ENCODE measurements around the gene NT5C2.
"Not testable (repeated sequence)": the region's sequence is repeated elsewhere in the genome, so short reads cannot be mapped to it uniquely, and the experiment has no call there.

NT5C2 gene

DNA sequence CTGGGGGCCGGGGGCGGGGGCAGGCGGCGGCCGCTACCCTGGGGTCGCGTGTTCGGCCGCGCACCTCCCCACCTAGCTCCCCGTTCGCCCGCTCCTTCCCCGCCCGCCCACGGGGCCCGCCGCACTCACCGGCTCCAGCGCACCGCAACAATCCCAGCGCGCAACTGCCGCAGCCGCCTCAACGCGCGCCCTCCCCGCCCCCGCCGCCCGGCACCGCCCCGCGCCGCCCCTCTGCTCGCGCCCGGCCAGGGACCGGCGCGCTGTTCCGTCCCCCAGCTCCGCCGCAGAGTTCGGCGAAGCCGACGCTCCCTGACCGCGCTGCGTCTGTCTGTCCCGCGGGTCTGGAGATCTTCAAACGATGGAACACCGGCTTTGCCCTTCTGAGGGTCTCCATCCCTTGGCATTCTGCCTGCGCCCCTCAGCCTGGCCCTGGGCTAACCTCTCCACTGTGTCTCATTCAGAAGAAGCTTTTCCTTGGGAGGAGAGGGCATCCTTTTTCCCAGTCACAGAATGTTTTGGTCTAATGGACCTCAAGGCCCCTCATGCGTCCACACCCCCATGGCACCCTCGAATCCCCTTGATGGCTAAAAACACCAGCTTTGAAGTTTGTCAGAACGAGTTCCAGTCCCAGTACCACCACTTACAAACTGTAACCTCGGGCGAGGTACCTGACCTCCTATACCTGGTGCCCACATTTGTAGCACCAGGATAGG, at the start of gene NT5C2:
TSS of gene NT5C2 (minus strand) at position 166 of the 713 bp plus-strand sequence. CDS start 18,314 bp downstream, outside the sequence.
- peak; percentile 77 for DNase-seq

GRCh38 chr10:103241262-103242011, 48.4 kb upstream of the NT5C2 start:
- DNase-seq = no peak

DNA sequence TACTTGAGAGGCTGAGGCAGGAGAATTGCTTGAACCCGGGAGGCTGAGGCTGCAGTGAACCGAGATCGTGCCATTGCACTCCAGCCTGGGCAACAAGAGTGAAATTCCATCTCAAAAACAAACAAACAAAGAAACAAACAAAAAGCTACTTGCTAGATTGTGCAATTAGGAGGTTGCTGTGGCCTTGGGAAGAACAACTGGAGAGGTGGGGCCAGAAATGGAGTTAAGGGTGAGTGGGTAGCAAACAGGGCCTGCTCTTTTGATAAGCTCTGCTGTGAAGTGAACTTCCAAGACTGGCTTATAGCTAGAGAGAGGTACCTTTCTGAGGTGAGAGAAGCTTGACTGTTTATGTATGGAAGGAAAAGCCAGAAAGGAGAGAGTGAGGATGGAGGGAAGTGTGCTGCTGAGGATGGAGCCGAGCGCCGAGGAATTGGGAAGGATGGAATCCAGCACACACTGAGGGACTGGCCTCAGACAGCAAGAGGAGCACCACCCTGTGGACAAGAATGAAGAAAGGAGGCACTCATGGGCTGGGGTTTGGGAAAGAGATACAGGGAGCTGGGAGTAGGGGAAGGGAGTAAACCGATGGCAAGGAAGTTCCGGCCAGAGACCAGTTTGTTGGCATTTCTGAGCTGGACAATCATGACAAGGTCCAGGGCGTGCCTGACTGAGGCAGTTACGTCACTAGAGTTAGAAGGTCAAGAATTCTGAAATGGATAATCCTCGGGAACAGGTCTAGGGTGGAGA, 45.6 kb upstream of the NT5C2 start:
- DNase-seq = no peak

GRCh38 chr10:103235775-103236174, 42.7 kb upstream of the NT5C2 start:
- no peak for DNase-seq

- no peak for DNase-seq
Observed at GRCh38 chr10:103232772-103233488, 39.9 kb upstream of the NT5C2 start.

DNA sequence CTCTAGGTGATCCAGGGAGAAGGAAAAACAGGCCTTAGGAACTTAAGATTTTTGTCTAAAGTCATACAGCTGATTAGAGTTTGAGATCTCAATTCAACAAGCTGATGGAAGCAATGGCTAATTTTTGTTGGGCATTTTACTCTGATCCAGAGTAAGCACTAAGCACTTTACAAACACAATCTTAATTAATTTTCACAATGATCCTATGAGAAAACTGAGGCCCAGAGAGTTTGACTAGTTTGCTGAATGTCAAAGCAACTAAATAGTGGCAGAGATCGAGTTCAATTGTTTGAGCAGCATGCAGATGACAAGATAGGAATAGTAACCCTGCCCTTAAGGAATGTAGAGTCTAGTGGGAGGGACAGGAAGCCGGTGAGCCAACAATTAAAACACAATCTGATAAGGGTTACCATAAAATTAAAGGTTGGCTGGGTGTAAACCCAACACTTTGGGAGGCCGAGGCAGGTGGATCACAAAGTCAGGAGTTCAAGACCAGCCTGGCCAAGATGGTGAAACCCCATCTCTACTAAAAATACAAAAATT, 39.1 kb upstream of the NT5C2 start:
- no peak for DNase-seq

DNA sequence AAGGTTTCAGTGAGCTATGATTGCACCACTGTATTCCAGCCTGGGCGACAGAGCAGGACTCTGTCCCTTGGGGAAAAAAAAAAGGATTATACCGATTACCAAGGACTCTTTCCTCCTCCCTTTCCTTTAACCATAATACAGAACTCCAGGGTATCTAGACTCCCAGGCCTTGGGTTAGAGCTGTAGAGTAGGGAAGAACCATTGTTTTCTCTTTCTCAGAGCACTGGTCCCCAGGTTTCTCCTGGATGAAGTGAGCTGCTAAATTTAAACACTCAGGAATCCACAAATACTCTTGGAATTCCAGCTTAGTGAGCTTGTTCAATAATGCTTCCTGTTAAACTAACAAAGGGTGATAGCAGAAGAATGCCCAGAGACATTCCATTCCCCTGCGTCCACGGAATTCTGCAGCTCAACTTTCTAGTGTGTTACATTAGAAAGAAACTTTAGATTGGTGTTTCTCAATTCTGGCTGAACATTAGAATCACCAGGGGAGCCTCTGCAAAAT, 38.0 kb upstream of the NT5C2 start:
- DNase-seq = no peak

GRCh38 chr10:103227416-103227815, 34.3 kb upstream of the NT5C2 start:
- no peak for DNase-seq

- DNase-seq = no peak
Observed at GRCh38 chr10:103225939-103226338, 32.9 kb upstream of the NT5C2 start.

DNA sequence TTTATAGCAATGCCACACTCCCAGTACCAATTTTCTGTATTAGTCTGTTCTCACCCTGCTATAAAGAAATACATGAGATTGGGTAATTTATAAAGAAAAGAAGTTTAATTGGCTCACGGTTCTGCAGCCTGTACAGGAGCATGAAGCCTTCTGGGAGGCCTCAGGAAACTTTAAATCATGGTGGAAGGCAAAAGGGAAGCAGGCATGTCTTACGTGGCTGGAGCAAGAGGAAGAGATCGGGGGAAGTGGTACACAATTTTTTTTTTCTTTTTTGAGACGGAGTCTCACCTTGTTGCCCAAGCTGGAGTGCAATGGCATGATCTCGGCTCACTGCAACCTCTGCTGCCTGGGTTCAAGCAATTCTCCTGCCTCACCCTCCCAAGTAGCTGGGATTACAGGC, 31.6 kb upstream of the NT5C2 start:
- not testable (repeated sequence) for DNase-seq

DNA sequence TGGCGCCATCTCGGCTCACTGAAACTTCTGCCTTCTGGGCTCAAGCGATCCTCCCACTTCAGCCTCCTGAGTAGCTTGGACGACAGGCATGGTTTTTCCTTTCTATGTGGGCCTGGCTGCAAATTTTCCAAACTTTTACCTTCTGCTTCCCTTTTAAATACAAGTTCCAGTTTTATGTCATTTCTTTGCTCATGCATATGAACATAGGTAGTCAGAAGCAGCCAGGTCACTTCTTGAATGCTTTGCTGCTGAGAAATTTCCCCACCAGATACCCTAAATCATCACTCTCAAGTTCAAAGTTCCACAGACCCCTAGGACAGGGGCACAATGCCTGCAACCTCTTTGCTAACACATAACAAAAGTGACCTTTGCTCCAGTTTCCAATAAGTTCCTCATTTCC, 31.1 kb upstream of the NT5C2 start:
- DNase-seq = no peak

DNA sequence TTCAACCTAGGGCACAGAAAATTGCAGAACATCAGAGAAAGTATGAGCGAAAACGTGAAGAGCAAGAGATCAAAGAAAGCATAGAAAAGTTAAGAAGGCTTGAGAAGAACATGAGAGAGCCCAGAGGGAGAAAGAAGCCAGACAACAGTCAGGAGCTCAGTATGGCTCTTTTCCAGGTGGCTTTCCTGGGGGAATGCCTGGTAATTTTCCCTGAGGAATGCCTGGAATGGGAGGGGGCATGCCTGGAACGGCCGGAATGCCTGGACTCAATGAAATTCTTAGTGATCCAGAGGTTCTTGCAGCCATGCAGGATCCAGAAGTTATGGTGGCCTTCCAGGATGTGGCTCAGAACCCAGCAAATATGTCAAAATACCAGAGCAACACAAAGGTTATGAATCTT, 23.3 kb upstream of the NT5C2 start:
- DNase-seq = not testable (repeated sequence)

DNA sequence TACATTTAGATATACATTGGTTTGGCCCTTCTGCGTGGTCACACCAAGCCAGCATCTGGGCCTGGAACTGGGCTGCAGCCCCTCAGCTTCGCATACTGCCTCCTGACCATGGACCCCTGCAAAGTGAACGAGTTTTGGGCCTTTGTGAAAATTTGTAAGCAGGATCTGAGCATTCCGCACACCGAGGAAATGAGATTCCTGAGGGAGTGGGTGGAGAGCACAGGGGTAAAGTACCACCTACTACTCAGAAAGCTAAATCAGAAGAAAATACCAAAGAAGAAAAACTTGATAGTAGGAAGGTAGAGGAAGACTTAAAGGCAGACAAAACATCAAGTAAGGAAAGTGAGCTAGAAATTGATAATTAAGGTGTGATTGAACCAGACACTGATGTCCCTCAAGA, 22.5 kb upstream of the NT5C2 start:
- no peak for DNase-seq

DNA sequence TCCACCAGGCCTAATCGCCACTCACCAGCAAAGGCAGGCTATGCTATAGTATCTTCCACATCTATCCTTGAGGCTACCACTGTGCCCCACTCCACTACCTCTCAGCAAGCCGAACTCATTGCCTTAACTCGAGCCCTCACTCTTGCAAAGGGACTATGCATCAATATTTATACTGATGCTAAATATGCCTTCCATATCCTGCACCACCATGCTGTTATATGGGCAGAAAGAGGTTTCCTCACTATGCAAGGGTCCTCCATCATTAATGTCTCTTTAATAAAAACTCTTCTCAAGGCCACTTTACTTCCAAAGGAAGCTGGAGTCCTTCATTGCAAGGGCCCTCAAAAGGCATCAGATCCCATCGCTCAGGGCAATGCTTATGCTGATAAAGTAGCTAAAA, 17.2 kb upstream of the NT5C2 start:
- not testable (repeated sequence) for DNase-seq

GRCh38 chr10:103207643-103208042, 14.6 kb upstream of the NT5C2 start:
- not testable (repeated sequence) for DNase-seq

DNA sequence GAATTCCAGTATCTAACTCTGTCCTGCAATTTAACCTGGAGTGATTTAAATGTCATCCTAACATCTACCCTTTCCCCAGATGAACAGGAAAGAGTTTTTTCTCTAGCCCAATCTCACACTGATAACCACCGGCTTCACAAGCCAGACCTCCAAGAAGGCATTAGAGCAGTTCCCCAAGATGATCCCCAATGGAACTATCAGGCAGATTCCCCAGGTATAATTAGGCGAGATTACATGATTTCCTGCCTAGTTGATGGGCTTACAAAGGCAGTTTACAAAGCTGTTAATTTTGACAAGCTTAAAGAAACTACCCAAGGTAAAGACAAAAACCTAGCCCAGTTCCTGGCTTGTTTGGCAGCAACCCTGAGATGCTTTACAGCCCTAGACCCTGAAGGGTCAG, 14.1 kb upstream of the NT5C2 start:
- no peak for DNase-seq

GRCh38 chr10:103206715-103207114, 13.6 kb upstream of the NT5C2 start:
- not testable (repeated sequence) for DNase-seq

GRCh38 chr10:103205401-103205800, 12.3 kb upstream of the NT5C2 start:
- DNase-seq = not testable (repeated sequence)

DNA sequence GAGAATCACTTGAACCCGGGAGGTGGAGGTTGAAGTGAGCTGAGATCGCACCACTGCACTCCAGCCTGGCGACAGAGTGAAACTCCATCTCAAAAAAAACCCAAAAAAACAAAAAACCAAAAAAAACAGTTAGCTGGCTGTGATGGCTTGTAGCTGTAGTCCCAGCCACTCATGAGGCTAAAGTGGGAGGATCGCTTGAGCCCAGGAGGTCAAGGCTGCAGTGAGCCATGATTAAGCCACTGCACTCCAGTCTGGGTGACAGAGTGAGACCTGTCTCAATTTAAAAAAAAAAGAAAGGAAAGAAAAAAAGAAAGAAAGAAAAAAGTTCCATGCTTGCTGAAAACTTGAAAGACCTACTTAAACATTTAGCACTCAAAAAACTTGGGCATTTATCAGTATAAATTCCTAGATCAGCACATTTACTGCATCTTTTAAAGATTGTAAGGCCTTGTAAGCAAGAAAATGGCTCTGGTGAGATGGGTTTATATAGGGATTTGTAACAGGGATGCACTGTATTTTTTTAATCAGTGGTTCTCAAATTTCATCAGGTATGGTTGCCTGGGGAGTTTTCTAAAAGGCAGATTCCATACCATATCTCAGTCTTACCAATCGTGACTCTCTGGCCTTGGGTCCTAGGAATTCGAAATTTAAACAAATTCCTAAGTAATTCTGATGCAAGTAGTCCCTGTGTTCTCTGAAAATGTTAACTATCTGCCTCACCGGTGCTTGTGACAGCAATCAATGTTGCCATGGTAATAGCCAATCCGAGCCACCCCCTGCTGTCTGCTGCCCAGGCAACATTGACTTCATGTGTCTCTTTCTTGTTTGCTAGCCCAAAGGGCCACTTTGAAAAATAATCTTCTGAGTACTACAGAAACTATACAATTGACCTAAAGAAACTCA, 11.5 kb upstream of the NT5C2 start:
- DNase-seq = no peak

- no peak for DNase-seq
Observed at GRCh38 chr10:103203466-103203865, 10.4 kb upstream of the NT5C2 start.

- no peak for DNase-seq
Observed at GRCh38 chr10:103202319-103202718, 9.2 kb upstream of the NT5C2 start.
